KMS-11 (cell line): ENCODE measurements around the gene LTA.

Experiments used
- H2AFZ ChIP-seq: fragments of 200-600 bp; sonication (generic); 2 replicates; pipeline ENCODE4 v1.6.1; 2016; ENCODE audit warnings: antibody characterized with exemption, mixed run types, low read depth
- H3K27ac ChIP-seq: fragments of 200-600 bp; sonication (generic); 2 replicates; pipeline ENCODE4 v1.6.1; 2016; ENCODE audit warnings: mild to moderate bottlenecking, mixed run types
- H3K27me3 ChIP-seq: fragments of 200-600 bp; sonication (generic); 2 replicates; pipeline ENCODE4 v1.6.1; 2017; ENCODE audit warnings: mild to moderate bottlenecking, low read depth, mixed run types, moderate library complexity; ENCODE audit not compliant: insufficient read depth
- H3K36me3 ChIP-seq: fragments of 200-600 bp; sonication (generic); 2 replicates; pipeline ENCODE4 v1.6.1; 2017; ENCODE audit warnings: mild to moderate bottlenecking, mixed run types; ENCODE audit not compliant: insufficient read depth
- H3K4me1 ChIP-seq: fragments of 200-600 bp; sonication (generic); 2 replicates; pipeline ENCODE4 v1.6.1; 2016; ENCODE audit warnings: mild to moderate bottlenecking, low read depth, mixed run types; ENCODE audit not compliant: poor library complexity, severe bottlenecking
- H3K4me2 ChIP-seq: fragments of 200-600 bp; sonication (generic); 2 replicates; pipeline ENCODE4 v1.7.0; 2016; ENCODE audit warnings: mild to moderate bottlenecking, mixed run types
- H3K4me3 ChIP-seq: fragments of 200-600 bp; sonication (generic); IDR thresholded peaks from 2 replicates; pipeline ENCODE4 v1.6.1; 2017; ENCODE audit warnings: low read depth, low read length, mixed read lengths; ENCODE audit not compliant: insufficient read depth
- H3K79me2 ChIP-seq: fragments of 200-600 bp; sonication (generic); 2 replicates; pipeline ENCODE4 v1.6.1; 2016; ENCODE audit warnings: low read depth, mixed run types; ENCODE audit not compliant: insufficient read depth
- H3K9ac ChIP-seq: fragments of 200-600 bp; sonication (generic); 2 replicates; pipeline ENCODE4 v1.6.1; 2016; ENCODE audit warnings: mild to moderate bottlenecking, mixed run types
- H4K20me1 ChIP-seq: fragments of 200-600 bp; sonication (generic); 2 replicates; pipeline ENCODE4 v1.6.1; 2016; ENCODE audit warnings: mild to moderate bottlenecking, mixed run types; ENCODE audit not compliant: insufficient read depth
- CTCF ChIP-seq: fragments of 200-600 bp; sonication (generic); conservative IDR thresholded peaks from 2 replicates; pipeline ENCODE4 v1.6.1; 2017; ENCODE audit warnings: low read depth, mild to moderate bottlenecking, antibody characterized with exemption, low read length, moderate library complexity, mixed read lengths

Gene LTA

GRCh38 chr6:31573239-31574105 is 1.4 kb downstream of the LTA start:
- peaks cover 55% of the 10 kb centered on the region for H3K27me3 ChIP-seq
- peaks cover 35% of the 10 kb centered on the region for H3K4me1 ChIP-seq
- TF ChIP-seq CTCF, result no peak
- no peaks in the 10 kb centered on the region for H3K79me2 ChIP-seq
- H2AFZ ChIP-seq, result no peak overlapping the region
- H3K36me3 ChIP-seq, result no peaks in the 10 kb centered on the region
- no peak overlapping the region for H3K27ac ChIP-seq
- H4K20me1 ChIP-seq, result no peaks in the 10 kb centered on the region
- H3K4me2 ChIP-seq, result no peak overlapping the region
- no peak overlapping the region for H3K9ac ChIP-seq
- no peak overlapping the region for H3K4me3 ChIP-seq

GRCh38 chr6:31574106-31575061 is 2.3 kb downstream of the LTA start:
- H4K20me1 ChIP-seq, result no peaks in the 10 kb centered on the region
- H3K4me2 ChIP-seq, result no peak overlapping the region
- no peaks in the 10 kb centered on the region for H3K36me3 ChIP-seq
- no peak overlapping the region for H2AFZ ChIP-seq
- H3K4me1 ChIP-seq, result peaks cover 26% of the 10 kb centered on the region
- no peak overlapping the region for H3K9ac ChIP-seq
- no peak for TF ChIP-seq CTCF
- no peaks in the 10 kb centered on the region for H3K79me2 ChIP-seq
- H3K27me3 ChIP-seq, result peaks cover 63% of the 10 kb centered on the region
- H3K4me3 ChIP-seq, result no peak overlapping the region
- no peak overlapping the region for H3K27ac ChIP-seq

- Histone ChIP-seq H2AFZ (no peak within 1 kb of the TSS), H3K4me1 (peaks cover 15% of the 10 kb centered on the region), H3K4me3 (no peak within 1 kb of the TSS), H3K79me2 (no peaks in the 10 kb centered on the region), H3K27ac (no peak within 1 kb of the TSS), H3K9ac (no peak within 1 kb of the TSS), H3K27me3 (peaks cover 58% of the 10 kb centered on the region), H3K36me3 (no peaks in the 10 kb centered on the region), H4K20me1 (no peaks in the 10 kb centered on the region), H3K4me2 (no peak within 1 kb of the TSS)
- no peak for TF ChIP-seq CTCF
Measured at GRCh38 chr6:31575335-31575901, 3.3 kb downstream of the LTA start, which contains the start of gene TNF. TSS of gene TNF (plus strand) at chr6:31575565. CDS start at chr6:31575742, 177 bp downstream.

GRCh38 chr6:31575952-31576685 is 4.0 kb downstream of the LTA start:
- H3K9ac ChIP-seq, result no peak overlapping the region
- no peak overlapping the region for H3K4me2 ChIP-seq

More at GRCh38 chr6:31575952-31576685, 4.0 kb downstream of the LTA start:
- Histone ChIP-seq H3K36me3 (no peaks in the 10 kb centered on the region), H3K27ac (no peak overlapping the region), H4K20me1 (no peaks in the 10 kb centered on the region), H3K4me3 (no peak overlapping the region), H3K79me2 (no peaks in the 10 kb centered on the region), H2AFZ (no peak overlapping the region), H3K4me1 (peaks cover 17% of the 10 kb centered on the region), H3K27me3 (peaks cover 61% of the 10 kb centered on the region)
- TF ChIP-seq CTCF, result no peak
